OCI-LY1 (cell line): ENCODE results near the gene ACSF2.

Experiments used
- H2AFZ ChIP-seq: fragments of 200-600 bp; sonication (generic), shearing (Covaris generic); 2 replicates; pipeline ENCODE4 v1.6.0; 2014; ENCODE audit warnings: antibody characterized with exemption, mild to moderate bottlenecking, low read length
- H3F3A ChIP-seq: fragments of 200-600 bp; sonication (generic), shearing (Covaris generic); 2 replicates; pipeline ENCODE4 v1.6.0; 2014; ENCODE audit warnings: mild to moderate bottlenecking, antibody characterized with exemption, low read length, moderate library complexity; ENCODE audit not compliant: insufficient read depth
- H3K27ac ChIP-seq: fragments of 200-600 bp; sonication (generic); 2 replicates; pipeline ENCODE4 v1.5.1; 2014; ENCODE audit warnings: low read length, mixed run types, mild to moderate bottlenecking, low read depth; ENCODE audit not compliant: poor library complexity, severe bottlenecking
- H3K27me3 ChIP-seq: fragments of 200-600 bp; sonication (generic); 2 replicates; pipeline ENCODE4 v1.6.0; 2014; ENCODE audit warnings: antibody characterized with exemption, mild to moderate bottlenecking, low read length, moderate library complexity; ENCODE audit not compliant: insufficient read depth
- H3K36me3 ChIP-seq: fragments of 200-600 bp; sonication (generic); 2 replicates; pipeline ENCODE4 v1.6.1; 2014; ENCODE audit warnings: mild to moderate bottlenecking, antibody characterized with exemption, low read length, moderate library complexity, mixed read lengths; ENCODE audit not compliant: insufficient read depth
- H3K4me1 ChIP-seq: fragments of 200-600 bp; sonication (generic); 2 replicates; pipeline ENCODE4 v1.5.1; 2014; ENCODE audit warnings: mild to moderate bottlenecking, low read length, moderate library complexity; ENCODE audit not compliant: insufficient read depth, severe bottlenecking
- H3K4me2 ChIP-seq: fragments of 200-600 bp; sonication (generic), shearing (Covaris generic); 2 replicates; pipeline ENCODE4 v1.6.1; 2014; ENCODE audit warnings: low read length
- H3K4me3 ChIP-seq: fragments of 200-600 bp; sonication (generic); 2 replicates; pipeline ENCODE4 v1.5.1; 2014; ENCODE audit warnings: low read length, low read depth, mild to moderate bottlenecking, mixed read lengths; ENCODE audit not compliant: poor library complexity, severe bottlenecking
- H3K79me2 ChIP-seq: fragments of 200-600 bp; shearing (Covaris generic); 2 replicates; pipeline ENCODE4 v1.6.1; 2016; ENCODE audit warnings: mixed run types, low read length, mixed read lengths; ENCODE audit not compliant: insufficient read depth
- H3K9ac ChIP-seq: fragments of 200-600 bp; sonication (generic), shearing (Covaris generic); 2 replicates; pipeline ENCODE4 v1.6.1; 2014; ENCODE audit warnings: mild to moderate bottlenecking, low read length, mixed read lengths
- H3K9me2 ChIP-seq: fragments of 200-600 bp; sonication (generic), shearing (Covaris generic); 2 replicates; pipeline ENCODE4 v1.6.1; 2014; ENCODE audit warnings: low read depth, mild to moderate bottlenecking, low read length, mixed read lengths
- H3K9me3 ChIP-seq: fragments of 200-600 bp; shearing (Covaris generic); 2 replicates; pipeline ENCODE4 v1.6.1; 2014; ENCODE audit warnings: low read length, mixed read lengths
- H4K20me1 ChIP-seq: fragments of 200-600 bp; sonication (generic), shearing (Covaris generic); 2 replicates; pipeline ENCODE4 v1.6.0; 2016; ENCODE audit warnings: mild to moderate bottlenecking, low read length; ENCODE audit not compliant: insufficient read depth
- EZH2 ChIP-seq: fragments of 200-600 bp; sonication (generic), shearing (Covaris generic); IDR thresholded peaks from 2 replicates; pipeline ENCODE4 v1.8.0; 2017; ENCODE audit warnings: borderline replicate concordance, mixed run types, mild to moderate bottlenecking, antibody characterized with exemption, low read length, moderate library complexity, mixed read lengths
- TF ChIP-seq, protein P1 (sequence below): fragments of 200-600 bp; sonication (generic), shearing (Covaris generic); IDR thresholded peaks from 2 replicates; pipeline ENCODE4 v1.5.1; 2017; ENCODE audit warnings: mild to moderate bottlenecking, antibody characterized with exemption, low read length, moderate library complexity, mixed read lengths

The ACSF2 gene

DNA sequence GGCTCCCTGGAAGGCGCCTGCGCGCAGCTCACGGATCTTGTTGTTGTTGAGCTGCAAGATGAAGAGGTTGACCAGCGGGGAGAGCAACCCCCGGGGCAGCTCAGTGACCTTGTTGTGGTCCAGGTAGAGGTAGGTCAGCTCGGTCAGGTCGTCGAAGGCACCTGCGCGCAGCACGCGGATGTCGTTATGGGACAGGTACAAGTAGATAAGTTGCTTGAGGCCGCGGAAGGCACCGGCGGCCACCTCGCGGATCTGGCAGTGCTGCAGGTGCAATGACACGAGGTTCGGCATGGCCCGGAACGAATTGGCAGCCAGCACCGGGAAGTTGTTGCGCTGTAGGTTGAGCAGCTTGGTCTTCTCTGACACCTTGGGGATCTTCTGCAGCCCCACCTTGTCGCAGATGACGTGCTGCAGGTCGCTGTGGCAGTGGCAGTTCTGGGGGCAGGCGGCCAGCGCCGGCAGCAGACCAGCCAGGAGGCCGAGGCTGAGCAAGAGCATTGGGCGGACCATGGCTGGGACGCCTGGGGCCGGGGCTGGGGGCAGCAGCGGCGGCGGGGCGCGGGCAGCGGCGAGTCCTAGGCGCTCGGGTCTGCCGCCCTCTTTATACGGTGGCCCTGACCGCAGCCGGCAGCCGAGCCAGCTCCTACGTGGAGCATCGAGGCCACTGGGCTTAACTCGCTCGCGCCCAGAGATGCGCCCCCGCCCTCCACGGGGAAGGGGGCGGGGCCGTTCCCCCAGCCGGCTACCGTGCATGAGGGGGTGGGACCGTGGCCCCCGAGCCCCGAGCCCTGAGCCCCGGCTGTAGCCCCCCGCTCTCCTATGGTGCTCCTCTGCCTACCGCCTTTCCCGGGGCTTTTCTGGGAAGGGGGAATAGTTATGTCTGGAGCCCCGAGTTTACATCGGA, 42.5 kb downstream of the ACSF2 start, which contains the start of gene CHAD:
Gene CHAD (minus strand): TSS at position 577 of the 904 bp plus-strand sequence. CDS start 67 bp downstream, at position 510.
- H4K20me1 ChIP-seq: no peaks in the 10 kb centered on the region
- TF ChIP-seq, protein P1, sequence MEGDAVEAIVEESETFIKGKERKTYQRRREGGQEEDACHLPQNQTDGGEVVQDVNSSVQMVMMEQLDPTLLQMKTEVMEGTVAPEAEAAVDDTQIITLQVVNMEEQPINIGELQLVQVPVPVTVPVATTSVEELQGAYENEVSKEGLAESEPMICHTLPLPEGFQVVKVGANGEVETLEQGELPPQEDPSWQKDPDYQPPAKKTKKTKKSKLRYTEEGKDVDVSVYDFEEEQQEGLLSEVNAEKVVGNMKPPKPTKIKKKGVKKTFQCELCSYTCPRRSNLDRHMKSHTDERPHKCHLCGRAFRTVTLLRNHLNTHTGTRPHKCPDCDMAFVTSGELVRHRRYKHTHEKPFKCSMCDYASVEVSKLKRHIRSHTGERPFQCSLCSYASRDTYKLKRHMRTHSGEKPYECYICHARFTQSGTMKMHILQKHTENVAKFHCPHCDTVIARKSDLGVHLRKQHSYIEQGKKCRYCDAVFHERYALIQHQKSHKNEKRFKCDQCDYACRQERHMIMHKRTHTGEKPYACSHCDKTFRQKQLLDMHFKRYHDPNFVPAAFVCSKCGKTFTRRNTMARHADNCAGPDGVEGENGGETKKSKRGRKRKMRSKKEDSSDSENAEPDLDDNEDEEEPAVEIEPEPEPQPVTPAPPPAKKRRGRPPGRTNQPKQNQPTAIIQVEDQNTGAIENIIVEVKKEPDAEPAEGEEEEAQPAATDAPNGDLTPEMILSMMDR: no peak
- TF ChIP-seq EZH2: no peak
- H3K9me3 ChIP-seq: no peaks in the 10 kb centered on the region
- no peak within 1 kb of the TSS for H3K4me2 ChIP-seq
- no peaks in the 10 kb centered on the region for H3K27me3 ChIP-seq
- no peak within 1 kb of the TSS for H3K4me3 ChIP-seq
- H2AFZ ChIP-seq: no peak within 1 kb of the TSS
- no peaks in the 10 kb centered on the region for H3K79me2 ChIP-seq
- H3K27ac ChIP-seq: no peak within 1 kb of the TSS
- no peak within 1 kb of the TSS for H3K9ac ChIP-seq
- no peaks in the 10 kb centered on the region for H3K36me3 ChIP-seq
- H3K4me1 ChIP-seq: no peaks in the 10 kb centered on the region
- no peaks in the 10 kb centered on the region for H3K9me2 ChIP-seq
- no peaks in the 10 kb centered on the region for H3F3A ChIP-seq

DNA sequence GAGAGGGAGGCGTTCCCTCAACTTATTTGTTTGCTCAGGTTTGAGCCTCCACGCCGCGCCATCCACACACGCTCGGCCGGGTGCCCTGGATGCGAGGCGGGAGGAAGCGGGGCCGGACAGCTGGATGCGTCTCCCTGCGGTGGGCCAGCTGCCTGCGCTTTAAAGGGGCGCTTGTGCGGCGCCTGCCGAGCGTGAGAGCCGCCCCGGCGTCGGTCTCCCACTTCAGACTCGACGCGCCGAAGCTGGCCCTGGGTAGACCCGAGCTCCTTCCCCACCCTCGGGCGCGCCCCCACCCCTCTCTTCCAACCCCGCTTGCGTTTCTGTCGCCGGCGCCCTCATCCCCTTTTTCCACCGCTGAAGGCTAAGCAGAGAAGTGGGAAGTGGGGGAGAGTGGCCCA, 43.2 kb downstream of the ACSF2 start:
- no peak overlapping the region for H2AFZ ChIP-seq
- no peak overlapping the region for H3K27ac ChIP-seq
- H3K9me2 ChIP-seq: no peaks in the 10 kb centered on the region
- no peak overlapping the region for H3K4me2 ChIP-seq
- H3K79me2 ChIP-seq: no peaks in the 10 kb centered on the region
- H3K9me3 ChIP-seq: no peaks in the 10 kb centered on the region
- no peaks in the 10 kb centered on the region for H3K36me3 ChIP-seq
- no peak overlapping the region for H3K4me3 ChIP-seq
- H3K9ac ChIP-seq: no peak overlapping the region
- H3F3A ChIP-seq: no peaks in the 10 kb centered on the region
- no peaks in the 10 kb centered on the region for H3K27me3 ChIP-seq
- no peaks in the 10 kb centered on the region for H4K20me1 ChIP-seq
- no peaks in the 10 kb centered on the region for H3K4me1 ChIP-seq
- TF ChIP-seq EZH2: no peak
- TF ChIP-seq, protein P1: no peak

DNA sequence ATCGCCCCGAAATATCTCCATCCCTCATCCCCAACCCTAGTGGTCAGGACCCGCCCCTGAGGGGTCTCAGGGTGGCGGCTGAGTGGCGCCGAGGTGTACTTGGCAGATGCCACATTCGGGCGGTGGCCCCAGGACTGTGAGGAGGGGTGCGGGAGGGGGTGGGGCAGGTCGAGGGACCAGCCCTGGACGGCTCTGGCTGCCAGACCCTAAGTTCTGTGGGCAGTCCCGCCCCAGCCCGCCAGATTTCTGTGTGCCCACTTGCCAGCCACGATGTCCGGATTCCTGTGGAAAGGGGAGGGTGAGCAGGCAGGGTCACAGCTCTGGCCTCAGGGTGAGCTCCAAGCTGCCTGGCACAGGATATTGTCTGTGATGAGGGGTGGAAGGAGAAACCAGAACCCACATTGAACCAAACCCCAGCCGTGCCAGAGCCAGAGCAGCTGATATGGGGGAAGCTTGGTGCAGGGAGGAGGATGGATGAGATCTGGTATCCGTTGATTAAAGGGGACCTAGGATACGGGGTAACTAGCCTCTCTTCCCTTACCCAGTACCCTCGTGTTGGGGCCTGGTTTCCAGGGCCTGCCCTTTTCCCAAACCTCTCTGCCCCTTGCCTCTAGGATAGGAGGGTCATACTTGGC, 43.8 kb downstream of the ACSF2 start:
- H3K27ac ChIP-seq: no peak overlapping the region
- H3K79me2 ChIP-seq: no peaks in the 10 kb centered on the region
- no peak for TF ChIP-seq EZH2
- TF ChIP-seq, protein P1: no peak
- no peak overlapping the region for H2AFZ ChIP-seq
- H3K9ac ChIP-seq: no peak overlapping the region
- H3K4me2 ChIP-seq: no peak overlapping the region
- no peaks in the 10 kb centered on the region for H4K20me1 ChIP-seq
- no peaks in the 10 kb centered on the region for H3K4me1 ChIP-seq
- H3K9me2 ChIP-seq: no peaks in the 10 kb centered on the region
- H3K36me3 ChIP-seq: no peaks in the 10 kb centered on the region
- H3F3A ChIP-seq: no peaks in the 10 kb centered on the region
- no peak overlapping the region for H3K4me3 ChIP-seq
- no peaks in the 10 kb centered on the region for H3K9me3 ChIP-seq
- no peaks in the 10 kb centered on the region for H3K27me3 ChIP-seq
